Stimulated activated naive CD4-positive, alpha-beta T cell (primary cell): Measurements from ENCODE around the gene PHC3.

ENCODE experiments used
- DNase-seq, 6 experiments: peaks; one replicate each; lab custom pipeline; 2025; lab: John Stamatoyannopoulos, UW

The PHC3 gene

DNA sequence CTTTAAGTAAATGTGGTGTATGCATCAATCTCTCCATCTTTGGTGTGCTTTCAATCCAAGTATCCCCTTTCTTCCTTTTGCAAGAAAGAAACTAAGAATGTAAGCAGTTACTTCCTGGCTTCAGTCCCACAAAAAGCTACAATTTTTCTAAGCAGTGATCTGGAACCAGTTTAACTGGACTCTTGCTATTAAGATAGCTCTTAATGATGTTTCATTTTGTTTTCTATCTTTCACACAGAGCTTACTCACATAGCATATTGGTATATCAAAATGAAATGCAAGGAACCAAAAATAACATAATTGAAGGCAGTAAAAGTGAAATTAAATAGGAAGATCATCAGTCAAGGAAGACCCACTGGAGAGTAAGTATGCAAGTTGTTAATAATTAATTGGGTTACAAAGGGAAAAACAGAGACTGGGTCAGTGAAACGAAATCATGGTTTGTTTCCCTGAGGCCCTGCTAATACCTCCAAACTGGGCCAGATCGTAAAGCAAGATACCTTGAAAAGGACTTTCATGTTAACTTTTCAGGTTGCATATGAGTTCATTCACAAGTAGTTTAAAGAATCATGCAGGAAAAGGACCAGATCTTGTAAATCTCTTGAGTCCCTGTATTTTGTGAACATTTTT lies 101.9 kb downstream of the PHC3 start:
- DNase-seq, result no peak

DNA sequence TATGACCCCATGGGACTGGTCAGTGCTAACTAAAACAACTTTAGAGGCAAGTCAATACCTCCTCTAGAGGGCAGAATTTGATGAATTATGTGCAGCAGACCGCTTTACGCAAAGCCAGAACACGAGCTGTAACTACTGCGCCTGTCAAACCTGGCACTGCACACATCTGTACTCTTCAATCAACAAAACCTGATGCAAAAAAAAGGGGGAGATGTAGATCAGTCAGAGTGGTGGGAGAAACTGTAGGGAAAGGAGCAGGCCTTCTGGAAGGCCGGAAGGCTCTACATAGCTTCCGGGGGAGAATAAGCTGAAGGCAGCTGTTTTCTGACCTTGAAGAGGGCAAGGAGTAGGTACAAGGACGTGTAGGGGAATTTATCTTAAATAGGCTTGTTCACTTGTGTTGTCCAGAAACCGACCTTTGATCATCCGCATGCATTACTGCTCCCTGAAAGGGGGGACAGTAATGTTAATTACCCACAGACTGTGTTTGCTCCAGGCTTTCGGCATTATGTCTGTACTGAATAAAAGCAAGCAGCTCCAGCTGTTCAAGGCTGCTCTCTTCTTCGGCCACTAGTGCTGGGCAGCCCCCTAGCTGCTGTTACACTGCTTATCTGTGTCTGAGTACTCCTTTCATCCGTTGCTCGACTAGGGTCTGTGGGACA lies 102.8 kb downstream of the PHC3 start:
- DNase-seq, result no peak

DNA sequence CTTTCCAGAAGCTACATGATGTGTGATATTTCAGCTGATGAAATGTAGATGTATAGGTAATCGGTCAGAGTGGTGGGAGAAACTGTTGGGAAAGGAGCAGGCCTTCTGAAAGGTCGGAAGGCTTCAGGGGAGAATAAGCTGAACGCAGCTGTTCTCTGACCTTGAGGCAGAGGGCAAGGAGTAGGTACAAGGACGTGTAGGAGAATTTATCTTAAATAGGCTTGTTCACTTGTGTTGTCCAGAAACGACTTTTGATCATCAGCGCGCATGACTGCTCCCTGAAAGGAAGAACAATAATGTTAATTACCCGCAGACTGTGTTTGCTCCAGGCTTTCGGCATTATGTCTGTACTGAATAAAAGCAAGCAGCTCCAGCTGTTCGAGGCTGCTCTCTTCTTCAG lies 104.2 kb downstream of the PHC3 start:
- DNase-seq, result no peak

- DNase-seq, result no peak
These were observed 104.8 kb downstream of the PHC3 start for GRCh38 chr3:170076715-170077238.

- DNase-seq, result no peak
These were observed 106.0 kb downstream of the PHC3 start for GRCh38 chr3:170075441-170076091.

DNA sequence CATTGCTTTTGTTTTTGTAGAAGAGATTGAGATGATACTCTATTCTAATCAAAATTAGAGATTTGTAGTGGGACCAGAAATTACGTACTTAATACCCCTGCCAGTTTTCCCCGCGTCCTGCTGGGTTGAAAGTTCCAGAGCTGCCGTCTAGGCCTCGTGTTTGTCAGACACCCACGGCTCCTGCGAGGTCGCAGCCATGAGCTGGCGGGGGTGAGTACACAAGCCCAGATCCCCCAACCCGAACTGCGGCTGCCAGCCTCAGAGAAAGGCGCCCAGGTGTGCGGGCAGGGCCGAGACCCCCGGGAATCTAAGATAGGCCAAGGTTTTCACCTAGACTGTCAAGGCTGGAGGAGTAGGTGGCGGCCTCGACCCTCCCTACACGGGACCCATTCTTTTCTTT lies 117.4 kb downstream of the PHC3 start:
- no peak for DNase-seq

- no peak for DNase-seq
These were observed 117.8 kb downstream of the PHC3 start for GRCh38 chr3:170063691-170064090.

- DNase-seq, result no peak
These were observed 118.8 kb downstream of the PHC3 start for GRCh38 chr3:170062769-170063168.

- DNase-seq, result no peak
These were observed 119.5 kb downstream of the PHC3 start for GRCh38 chr3:170062068-170062467.

DNA sequence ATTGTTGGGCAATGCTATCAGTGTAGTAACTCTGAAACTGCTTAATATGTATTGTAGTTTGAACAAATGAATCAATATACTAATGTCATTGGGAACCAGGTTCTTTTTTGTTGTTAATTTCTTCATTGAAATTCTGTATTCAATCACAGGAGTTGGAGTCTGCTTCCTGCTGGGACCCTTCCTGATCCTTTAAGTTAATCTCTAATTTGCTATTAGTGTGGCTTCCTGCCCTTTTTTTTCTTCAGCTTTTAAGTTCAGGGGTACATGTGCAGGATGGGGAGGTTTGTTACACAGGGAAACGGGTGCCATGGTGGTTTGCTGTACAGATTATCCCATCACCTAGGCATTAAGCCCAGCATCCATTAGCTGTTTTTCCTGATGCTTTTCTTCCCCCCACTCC lies 122.1 kb downstream of the PHC3 start:
- DNase-seq, result no peak

DNA sequence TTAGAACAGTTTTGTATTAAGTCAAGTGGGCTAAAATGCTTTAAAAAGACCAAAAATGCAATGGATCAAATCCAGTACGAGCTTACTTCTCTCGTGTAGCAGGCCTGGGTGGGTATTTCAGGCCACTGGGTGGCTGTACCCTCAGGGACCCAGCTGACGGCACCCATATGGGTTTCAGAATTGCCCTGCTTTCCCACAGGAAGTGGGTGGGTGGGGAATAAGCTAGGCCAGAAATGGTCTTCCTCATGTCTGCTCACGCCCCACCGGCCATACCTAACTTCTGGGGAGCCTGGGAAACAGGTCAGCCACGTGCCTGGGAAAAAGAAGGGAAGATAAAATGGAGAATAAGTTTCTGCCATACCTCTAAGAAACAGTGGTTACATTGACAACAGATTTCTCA lies 123.4 kb downstream of the PHC3 start:
- DNase-seq, result no peak

- no peak for DNase-seq
These were observed 124.0 kb downstream of the PHC3 start for GRCh38 chr3:170057550-170057949.

DNA sequence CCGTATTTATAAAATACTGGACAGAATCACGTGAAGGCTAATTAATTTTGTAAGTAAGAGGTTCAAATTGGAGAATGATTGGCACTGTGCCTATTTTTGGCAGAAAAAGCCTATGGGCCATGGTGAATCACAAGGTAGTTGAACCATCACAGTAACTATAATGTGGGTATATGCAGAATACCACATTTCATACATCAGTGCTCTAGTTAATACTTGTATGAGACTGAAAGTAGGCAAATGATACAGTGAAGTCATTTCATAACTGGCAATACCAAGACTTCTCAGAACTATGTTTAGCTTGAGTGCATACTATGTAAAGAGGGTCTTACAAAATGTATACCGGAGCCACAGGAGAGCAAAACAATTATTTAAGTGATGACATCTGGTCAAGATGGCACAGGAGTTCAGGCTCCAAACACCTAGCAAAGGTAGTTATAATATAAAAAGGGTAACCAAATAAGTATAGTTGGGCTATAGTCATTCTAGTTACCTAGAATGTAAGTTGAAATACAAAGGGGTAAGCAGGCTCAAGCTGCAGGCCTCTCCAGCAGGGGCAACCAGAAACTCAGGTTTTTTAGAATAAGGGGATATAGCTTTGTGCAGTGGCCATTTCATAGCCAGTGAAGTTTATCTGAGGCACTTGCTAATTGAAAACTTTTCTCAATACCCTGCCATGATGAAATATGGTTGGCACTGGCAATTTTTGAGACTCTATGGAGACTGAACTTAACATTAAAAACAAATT lies 124.7 kb downstream of the PHC3 start:
- DNase-seq, result no peak

DNA sequence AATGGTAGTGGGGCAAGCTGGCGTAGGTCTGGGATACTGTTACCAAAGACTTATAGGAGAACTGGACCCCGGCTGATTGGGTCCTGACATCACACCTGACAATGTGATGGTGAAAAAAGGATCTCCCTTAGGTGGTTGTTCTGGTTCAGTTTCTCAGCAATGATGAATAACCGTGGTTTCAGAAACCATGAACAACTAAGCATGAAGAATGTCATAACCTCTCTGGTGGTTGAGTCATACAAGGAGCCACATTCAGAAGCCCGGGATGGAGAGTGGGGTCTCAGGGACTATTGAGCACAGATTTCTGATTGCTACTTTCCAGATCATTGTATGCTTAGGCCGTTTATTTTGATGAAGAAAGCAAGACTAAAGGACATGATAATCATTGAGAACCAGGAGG lies 126.3 kb downstream of the PHC3 start:
- DNase-seq, result no peak

DNA sequence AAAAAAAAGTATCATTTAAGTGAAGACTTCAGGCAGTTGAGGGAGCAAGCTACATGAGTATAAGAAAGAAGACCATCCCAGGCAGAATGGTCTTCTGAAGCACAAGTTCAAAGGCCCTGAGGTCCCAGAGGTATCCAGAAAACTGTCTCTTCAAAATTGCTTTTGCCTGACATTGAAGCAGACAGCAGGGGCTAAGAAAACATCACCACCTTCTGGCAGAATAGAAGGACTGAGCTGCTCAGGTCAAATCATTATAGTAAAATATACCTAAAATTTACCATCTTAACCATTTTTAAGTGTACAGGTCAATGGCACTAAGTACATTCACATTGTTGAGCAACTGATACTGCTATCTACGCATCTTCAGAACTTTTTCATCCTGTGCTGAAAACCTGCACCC lies 127.3 kb downstream of the PHC3 start:
- peak in 2 of 6 experiments; percentile 29 to 41 for DNase-seq

- DNase-seq, result no peak
These were observed 129.1 kb downstream of the PHC3 start for GRCh38 chr3:170052398-170052797.

DNA sequence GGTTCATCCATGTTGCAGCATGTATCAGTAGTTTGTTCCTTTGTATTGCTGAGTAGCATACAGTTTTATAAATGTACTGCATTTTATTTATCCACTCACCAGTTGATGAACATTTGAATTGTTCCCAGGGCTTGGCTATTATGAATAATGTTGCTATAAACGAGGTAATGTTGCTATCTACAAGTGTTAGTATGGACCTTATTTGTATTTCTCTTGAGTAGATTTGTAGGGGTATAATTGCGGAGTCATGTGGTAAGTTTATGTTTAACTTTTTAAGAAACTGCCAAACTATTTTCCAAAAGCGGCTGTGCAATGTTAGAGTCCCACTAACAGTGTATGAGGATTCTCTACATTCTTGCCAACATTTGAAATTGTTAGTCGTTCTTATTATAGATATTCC lies 130.8 kb downstream of the PHC3 start:
- DNase-seq, result no peak

GRCh38 chr3:170049146-170050000 lies 132.2 kb downstream of the PHC3 start:
- DNase-seq, result no peak

- no peak for DNase-seq
These were observed 134.5 kb downstream of the PHC3 start for GRCh38 chr3:170047133-170047404.

DNA sequence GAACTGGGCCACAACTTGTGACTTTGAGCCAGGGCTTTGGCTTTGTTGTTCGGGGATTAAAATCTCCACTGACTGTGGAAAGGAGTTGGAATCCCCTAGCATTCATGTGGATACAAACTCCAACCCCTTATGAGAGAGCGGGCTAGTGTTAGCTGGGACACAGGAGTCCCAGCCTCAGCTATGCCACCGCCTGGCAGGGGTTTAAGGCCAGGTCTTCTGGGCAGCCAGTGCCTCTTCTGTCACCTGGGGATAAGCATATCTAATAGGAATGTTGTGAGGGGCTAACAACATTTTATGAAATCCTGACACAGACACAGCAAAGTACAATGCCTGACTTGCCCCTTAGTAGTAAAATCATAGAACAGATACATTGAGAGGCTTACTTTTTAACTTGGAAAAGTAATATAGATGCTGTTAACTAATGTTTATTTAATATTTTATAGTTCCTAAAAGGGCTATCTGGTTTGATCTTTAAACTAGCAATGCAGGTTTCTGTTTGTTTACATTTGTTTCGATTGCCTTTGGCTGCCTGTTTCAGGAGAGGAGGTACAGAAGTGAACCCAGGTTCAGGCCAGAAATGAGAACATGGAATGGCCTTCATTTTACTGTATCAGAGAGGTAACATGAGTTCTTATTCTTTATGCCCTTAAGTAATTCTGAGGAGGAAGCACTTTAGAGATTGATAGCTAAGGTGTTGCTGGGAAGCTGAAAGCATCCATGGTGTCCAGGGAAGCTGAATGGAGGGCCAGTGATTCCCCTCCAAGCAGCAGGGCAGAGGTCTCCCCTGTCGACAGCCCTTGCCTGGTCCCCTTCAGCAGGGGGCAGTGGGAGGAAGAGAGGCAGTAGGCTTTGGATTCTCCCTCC lies 135.0 kb downstream of the PHC3 start:
- DNase-seq, result no peak

DNA sequence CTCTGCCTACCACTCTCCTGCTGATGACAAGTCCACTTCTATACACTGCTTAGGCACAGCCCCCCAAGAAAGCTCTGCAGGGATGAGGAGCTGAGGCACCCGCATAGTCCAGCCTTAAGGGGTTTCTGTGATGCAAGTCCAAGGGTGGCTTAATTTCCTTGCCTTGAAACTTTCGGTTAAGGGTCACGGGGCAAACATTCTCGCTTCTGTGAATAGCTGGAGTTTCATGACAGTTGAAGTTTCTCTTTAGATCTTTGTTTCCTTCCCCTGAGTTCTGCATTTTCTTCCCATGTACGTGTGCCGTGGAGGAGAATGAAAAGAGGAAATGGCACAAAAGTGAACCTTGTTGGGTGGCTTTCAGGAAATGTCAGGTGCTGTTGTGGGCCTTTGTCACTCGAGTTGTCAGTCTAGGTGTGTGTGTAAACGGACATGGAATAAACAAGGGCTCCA lies 136.7 kb downstream of the PHC3 start:
- peak in 1 of 6 experiments; percentile 5 for DNase-seq
